Loucy (cell line): Measurements from ENCODE around the gene PADI4.

Experiments
- H2AFZ ChIP-seq: fragments of 200-600 bp; sonication (generic); 2 replicates; pipeline ENCODE4 v1.6.0; 2016; ENCODE audit warnings: antibody characterized with exemption, mild to moderate bottlenecking, low read length, moderate library complexity
- H3F3A ChIP-seq: fragments of 200-600 bp; 2 replicates; pipeline ENCODE4 v1.6.0; 2016; ENCODE audit warnings: antibody characterized with exemption, low read depth, mild to moderate bottlenecking
- H3K27me3 ChIP-seq: fragments of 200-600 bp; sonication (generic); 2 replicates; pipeline ENCODE4 v1.6.1; 2014; ENCODE audit warnings: low read length, mild to moderate bottlenecking; ENCODE audit not compliant: insufficient read depth, poor library complexity, severe bottlenecking
- H3K36me3 ChIP-seq: fragments of 200-600 bp; sonication (generic); 2 replicates; pipeline ENCODE4 v1.6.1; 2016; ENCODE audit warnings: low read length; ENCODE audit not compliant: insufficient read depth
- H3K4me1 ChIP-seq: fragments of 200-600 bp; sonication (generic); 2 replicates; pipeline ENCODE4 v1.5.1; 2014; ENCODE audit warnings: low read length, mild to moderate bottlenecking; ENCODE audit not compliant: insufficient read depth, poor library complexity, severe bottlenecking
- H3K4me2 ChIP-seq: fragments of 200-600 bp; sonication (generic); 2 replicates; pipeline ENCODE4 v1.6.0; 2014; ENCODE audit warnings: antibody characterized with exemption, low read length, low read depth, mild to moderate bottlenecking; ENCODE audit not compliant: poor library complexity, severe bottlenecking
- H3K4me3 ChIP-seq: fragments of 200-600 bp; sonication (generic); 2 replicates; pipeline ENCODE4 v1.5.1; 2014; ENCODE audit warnings: low read length, mild to moderate bottlenecking, mixed read lengths; ENCODE audit not compliant: poor library complexity, severe bottlenecking
- H3K79me2 ChIP-seq: fragments of 200-600 bp; sonication (generic); 2 replicates; pipeline ENCODE4 v1.6.1; 2014; ENCODE audit warnings: low read length; ENCODE audit not compliant: insufficient read depth
- H3K9ac ChIP-seq: fragments of 200-600 bp; sonication (generic); 2 replicates; pipeline ENCODE4 v1.6.0; 2014; ENCODE audit warnings: mild to moderate bottlenecking, low read depth, low read length, moderate library complexity; ENCODE audit not compliant: poor library complexity, severe bottlenecking
- H3K9me2 ChIP-seq: fragments of 200-600 bp; sonication (generic); replicated peaks from 2 replicates; pipeline ENCODE4 v1.6.1; 2016; ENCODE audit warnings: low read depth, low read length, mixed read lengths
- H3K9me3 ChIP-seq: fragments of 200-600 bp; sonication (generic); 2 replicates; pipeline ENCODE4 v1.6.1; 2014; ENCODE audit warnings: mild to moderate bottlenecking, antibody characterized with exemption, low read length, low read depth; ENCODE audit not compliant: insufficient read depth
- H4K20me1 ChIP-seq: fragments of 200-600 bp; sonication (generic); 2 replicates; pipeline ENCODE4 v1.6.0; 2014; ENCODE audit warnings: antibody characterized with exemption, low read length, mild to moderate bottlenecking; ENCODE audit not compliant: insufficient read depth, poor library complexity, severe bottlenecking
- EZH2phosphoT487 ChIP-seq: fragments of 200-600 bp; IDR thresholded peaks from 2 replicates; pipeline ENCODE4 v1.6.1; 2018; ENCODE audit warnings: antibody characterized with exemption, mild to moderate bottlenecking, moderate library complexity, borderline replicate concordance
- TF ChIP-seq, protein P1 (sequence below): fragments of 200-600 bp; sonication (generic); conservative IDR thresholded peaks from 2 replicates; pipeline ENCODE4 v1.5.1; 2014; ENCODE audit warnings: mild to moderate bottlenecking, antibody characterized with exemption, low read length

The PADI4 gene

DNA sequence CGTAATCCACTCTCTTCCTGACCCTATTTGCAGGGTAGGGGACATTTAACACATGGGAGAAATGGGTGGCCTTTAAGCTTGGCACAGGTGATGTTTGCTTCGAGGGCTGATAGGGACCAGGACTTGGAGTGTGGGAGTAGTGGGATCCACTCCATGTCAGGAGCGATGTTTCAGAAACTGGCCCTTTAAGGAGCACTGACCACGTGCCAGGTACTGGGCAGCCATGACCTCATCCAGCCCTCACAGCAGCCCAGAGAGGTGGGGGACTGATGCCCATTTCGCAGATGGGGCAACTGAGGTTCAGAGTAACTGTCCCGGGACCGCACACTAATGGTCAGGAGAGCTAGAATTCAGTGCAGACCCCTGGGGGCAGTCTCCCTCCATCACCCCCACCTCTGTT, 47.7 kb upstream of the PADI4 start:
- H3K4me2 ChIP-seq: no peak overlapping the region
- no peaks in the 10 kb centered on the region for H3F3A ChIP-seq
- H3K79me2 ChIP-seq: no peaks in the 10 kb centered on the region
- H3K9ac ChIP-seq: no peak overlapping the region
- H3K4me1 ChIP-seq: no peaks in the 10 kb centered on the region
- H3K9me2 ChIP-seq: no peaks in the 10 kb centered on the region
- H4K20me1 ChIP-seq: no peaks in the 10 kb centered on the region
- H3K36me3 ChIP-seq: no peaks in the 10 kb centered on the region
- no peaks in the 10 kb centered on the region for H3K27me3 ChIP-seq
- no peak overlapping the region for H3K4me3 ChIP-seq
- no peak for TF ChIP-seq EZH2phosphoT487
- TF ChIP-seq, protein P1, sequence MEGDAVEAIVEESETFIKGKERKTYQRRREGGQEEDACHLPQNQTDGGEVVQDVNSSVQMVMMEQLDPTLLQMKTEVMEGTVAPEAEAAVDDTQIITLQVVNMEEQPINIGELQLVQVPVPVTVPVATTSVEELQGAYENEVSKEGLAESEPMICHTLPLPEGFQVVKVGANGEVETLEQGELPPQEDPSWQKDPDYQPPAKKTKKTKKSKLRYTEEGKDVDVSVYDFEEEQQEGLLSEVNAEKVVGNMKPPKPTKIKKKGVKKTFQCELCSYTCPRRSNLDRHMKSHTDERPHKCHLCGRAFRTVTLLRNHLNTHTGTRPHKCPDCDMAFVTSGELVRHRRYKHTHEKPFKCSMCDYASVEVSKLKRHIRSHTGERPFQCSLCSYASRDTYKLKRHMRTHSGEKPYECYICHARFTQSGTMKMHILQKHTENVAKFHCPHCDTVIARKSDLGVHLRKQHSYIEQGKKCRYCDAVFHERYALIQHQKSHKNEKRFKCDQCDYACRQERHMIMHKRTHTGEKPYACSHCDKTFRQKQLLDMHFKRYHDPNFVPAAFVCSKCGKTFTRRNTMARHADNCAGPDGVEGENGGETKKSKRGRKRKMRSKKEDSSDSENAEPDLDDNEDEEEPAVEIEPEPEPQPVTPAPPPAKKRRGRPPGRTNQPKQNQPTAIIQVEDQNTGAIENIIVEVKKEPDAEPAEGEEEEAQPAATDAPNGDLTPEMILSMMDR: no peak
- H2AFZ ChIP-seq: no peak overlapping the region
- no peaks in the 10 kb centered on the region for H3K9me3 ChIP-seq

- Histone ChIP-seq H2AFZ (no peak overlapping the region), H3K27me3 (no peaks in the 10 kb centered on the region), H3K4me1 (no peaks in the 10 kb centered on the region), H3K4me3 (no peak overlapping the region), H3K79me2 (no peaks in the 10 kb centered on the region), H3K36me3 (no peaks in the 10 kb centered on the region), H3F3A (no peaks in the 10 kb centered on the region), H3K4me2 (no peak overlapping the region), H3K9me3 (no peaks in the 10 kb centered on the region), H4K20me1 (no peaks in the 10 kb centered on the region), H3K9ac (no peak overlapping the region), H3K9me2 (no peaks in the 10 kb centered on the region)
- no peak for TF ChIP-seq EZH2phosphoT487
- TF ChIP-seq, protein P1: no peak
Observed at GRCh38 chr1:17260738-17261137, 47.3 kb upstream of the PADI4 start.

GRCh38 chr1:17263936-17264335, 44.1 kb upstream of the PADI4 start:
- Histone ChIP-seq H3K9ac (no peak overlapping the region), H3K9me2 (no peaks in the 10 kb centered on the region), H3K4me3 (no peak overlapping the region), H4K20me1 (no peaks in the 10 kb centered on the region), H3K36me3 (no peaks in the 10 kb centered on the region), H3K4me1 (no peaks in the 10 kb centered on the region), H2AFZ (no peak overlapping the region), H3K79me2 (no peaks in the 10 kb centered on the region), H3K4me2 (no peak overlapping the region), H3F3A (no peaks in the 10 kb centered on the region), H3K27me3 (no peaks in the 10 kb centered on the region), H3K9me3 (no peaks in the 10 kb centered on the region)
- TF ChIP-seq, protein P1: no peak
- no peak for TF ChIP-seq EZH2phosphoT487
